Measurements from ENCODE around the gene DCAF8. TPM values are rescaled to one million over a fixed set of nuclear protein-coding genes. Genes with fewer than 3 reads are reported as not detected.

DCAF8 gene
- total RNA-seq, 2 donors from 2014 or later: 185 to 238 TPM

- H3K4me1 ChIP-seq (ENCODE audit: control insufficient read depth, insufficient read depth, low read length): peaks cover 13% of the 10 kb centered on the region
- WGBS, 2 experiments (ENCODE audit: insufficient coverage in 1 of 2, insufficient read length in 1 of 2): 77 to 79% methylated on average over 6 to 9 of the region's 9 CpGs
- no peak overlapping the region for H3K27ac Mint-ChIP-seq
- H3K9me3 ChIP-seq (ENCODE audit: control insufficient read depth, low read length): no peaks in the 10 kb centered on the region
- no peak overlapping the region for H3K9ac ChIP-seq (ENCODE audit: extremely low read depth, low read length, poor library complexity, severe bottlenecking)
- H3K4me3 ChIP-seq (ENCODE audit: low read length): no peak overlapping the region
- H3K27ac ChIP-seq (ENCODE audit: low read depth, low read length): peak overlapping the region; percentile 69
- no peaks in the 10 kb centered on the region for H3K27me3 Mint-ChIP-seq (ENCODE audit: insufficient read depth)
- no peak for DNase-seq
- H3K9me3 Mint-ChIP-seq: no peaks in the 10 kb centered on the region
- H3K27me3 ChIP-seq (ENCODE audit: control insufficient read depth, insufficient read depth, low read length, poor library complexity, severe bottlenecking): no peaks in the 10 kb centered on the region
- TF ChIP-seq CTCF (conservative IDR thresholded peaks at IDR 0.05): no peak
- no peak overlapping the region for H3K4me3 Mint-ChIP-seq
- H3K4me1 Mint-ChIP-seq: peaks cover 60% of the 10 kb centered on the region
- H3K36me3 ChIP-seq (ENCODE audit: control insufficient read depth, insufficient read depth, low read length): peaks cover 35% of the 10 kb centered on the region
- peaks cover 27% of the 10 kb centered on the region for H3K36me3 Mint-ChIP-seq (ENCODE audit: low read depth)
These were observed 54.4 kb downstream of the DCAF8 start for GRCh38 chr1:160207771-160208556.

GRCh38 chr1:160207118-160207650 lies 55.2 kb downstream of the DCAF8 start:
- Mint-ChIP-seq H3K27ac (peak overlapping the region; percentile 36), H3K36me3 (ENCODE audit: low read depth) (peaks cover 19% of the 10 kb centered on the region), H3K4me3 (no peak overlapping the region), H3K4me1 (peaks cover 53% of the 10 kb centered on the region), H3K27me3 (ENCODE audit: insufficient read depth) (no peaks in the 10 kb centered on the region), H3K9me3 (no peaks in the 10 kb centered on the region)
- 91 to 100% methylated on average over 3 to 4 of the region's 4 CpGs for WGBS, 2 experiments (ENCODE audit: insufficient coverage in 1 of 2, insufficient read length in 1 of 2)
- Histone ChIP-seq H3K9ac (ENCODE audit: extremely low read depth, low read length, poor library complexity, severe bottlenecking) (no peak overlapping the region), H3K36me3 (ENCODE audit: control insufficient read depth, insufficient read depth, low read length) (peaks cover 27% of the 10 kb centered on the region), H3K4me3 (ENCODE audit: low read length) (peak overlapping the region; percentile 91), H3K27ac (ENCODE audit: low read depth, low read length) (peak overlapping the region; percentile 3), H3K27me3 (ENCODE audit: control insufficient read depth, insufficient read depth, low read length, poor library complexity, severe bottlenecking) (no peaks in the 10 kb centered on the region), H3K9me3 (ENCODE audit: control insufficient read depth, low read length) (no peaks in the 10 kb centered on the region), H3K4me1 (ENCODE audit: control insufficient read depth, insufficient read depth, low read length) (peaks cover 9% of the 10 kb centered on the region)
- TF ChIP-seq CTCF (conservative IDR thresholded peaks at IDR 0.05): no peak
- DNase-seq: no peak

DNA sequence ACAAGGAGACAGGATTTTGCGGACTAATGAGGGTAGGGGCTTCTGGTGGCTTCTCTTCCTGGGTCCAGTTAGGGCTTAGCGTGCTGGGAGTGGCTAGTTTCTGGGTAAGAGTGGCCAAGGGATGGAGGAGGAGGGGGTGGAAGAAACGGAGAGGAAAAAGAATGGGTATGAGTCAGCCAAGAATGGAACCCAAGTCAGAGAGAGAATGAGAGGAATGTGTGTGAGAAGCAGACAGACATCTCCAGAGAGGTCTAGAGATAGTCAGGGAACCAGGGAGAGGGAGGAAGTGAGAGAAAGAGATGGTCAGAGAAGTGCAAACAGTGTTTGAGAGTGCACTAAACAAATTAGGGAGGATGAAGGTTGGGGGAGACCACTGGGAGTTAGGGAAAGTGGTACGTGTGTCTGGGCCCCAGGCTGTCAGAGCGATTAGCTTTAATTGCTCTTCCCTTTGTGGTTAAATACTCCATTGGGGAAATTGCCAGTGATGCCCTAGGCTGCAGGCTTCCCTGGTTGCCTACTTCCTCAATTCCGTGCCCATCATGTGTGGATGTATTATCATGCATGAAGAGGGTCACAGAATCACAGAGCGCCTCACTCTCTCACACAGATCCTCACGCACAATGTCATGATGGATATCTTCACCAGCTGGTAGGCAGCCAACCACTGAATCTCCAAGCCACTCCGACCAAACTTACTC lies 55.8 kb downstream of the DCAF8 start:
- Histone ChIP-seq H3K9me3 (ENCODE audit: control insufficient read depth, low read length) (no peaks in the 10 kb centered on the region), H3K27ac (ENCODE audit: low read depth, low read length) (peak overlapping the region; percentile 52), H3K4me1 (ENCODE audit: control insufficient read depth, insufficient read depth, low read length) (peaks cover 6% of the 10 kb centered on the region), H3K27me3 (ENCODE audit: control insufficient read depth, insufficient read depth, low read length, poor library complexity, severe bottlenecking) (no peaks in the 10 kb centered on the region), H3K9ac (ENCODE audit: extremely low read depth, low read length, poor library complexity, severe bottlenecking) (peak overlapping the region; percentile 85), H3K36me3 (ENCODE audit: control insufficient read depth, insufficient read depth, low read length) (peaks cover 22% of the 10 kb centered on the region), H3K4me3 (ENCODE audit: low read length) (peak overlapping the region; percentile 91)
- Mint-ChIP-seq H3K9me3 (no peaks in the 10 kb centered on the region), H3K27me3 (ENCODE audit: insufficient read depth) (no peaks in the 10 kb centered on the region), H3K4me1 (peaks cover 47% of the 10 kb centered on the region), H3K4me3 (peak overlapping the region; percentile 80), H3K36me3 (ENCODE audit: low read depth) (peaks cover 17% of the 10 kb centered on the region), H3K27ac (peak overlapping the region; percentile 36)
- no peak for TF ChIP-seq CTCF (conservative IDR thresholded peaks at IDR 0.05)
- WGBS, 2 experiments (ENCODE audit: insufficient coverage in 1 of 2, insufficient read length in 1 of 2): 39 to 65% methylated on average over 6 to 9 of the region's 9 CpGs
- DNase-seq: peak; percentile 79
